T-helper 17 cell (primary cell): ENCODE results near the gene CD4. TPM values are rescaled to one million over a fixed set of nuclear protein-coding genes. Genes with fewer than 3 reads are reported as not detected.

Experiments
- ATAC-seq: fragments of 150-1000 bp; cut with Tn5 transposase; 2 replicates; pipeline ENCODE4 v1.10.0; 2021; ENCODE audit warnings: mild to moderate bottlenecking, moderate library complexity
- DNase-seq, 3 donors: peaks; one replicate each; pipeline versions ENCODE4 v3.0.0 to v3.0.0-alpha.2; 2020 to 2021
- H3K9me3 ChIP-seq: one replicate; pipeline ENCODE4 v1.7.0; 2013; ENCODE audit warnings: low read length, mild to moderate bottlenecking; ENCODE audit not compliant: control insufficient read depth, poor library complexity, severe bottlenecking
- H3K27ac Mint-ChIP-seq: one replicate; pipeline ENCODE4 v1.8.0; 2022; ENCODE audit warnings: mild to moderate bottlenecking, moderate library complexity, mixed read lengths
- H3K27me3 Mint-ChIP-seq: one replicate; pipeline ENCODE4 v1.8.0; 2022; ENCODE audit warnings: mixed read lengths
- H3K36me3 Mint-ChIP-seq: one replicate; pipeline ENCODE4 v1.8.0; 2022; ENCODE audit warnings: low read depth, mixed read lengths
- H3K4me1 Mint-ChIP-seq: one replicate; pipeline ENCODE4 v1.8.0; 2022; ENCODE audit warnings: mild to moderate bottlenecking, mixed read lengths
- H3K4me3 Mint-ChIP-seq: one replicate; pipeline ENCODE4 v1.8.0; 2022; ENCODE audit warnings: mild to moderate bottlenecking, moderate library complexity, mixed read lengths
- total RNA-seq, 4 donors: library from RNA in 2 of 4; stranded (reverse) in 2 of 4; gene quantifications; one replicate each; pipeline ENCODE4 v1.2.3 and lab custom pipeline; 2022 to 2026

Gene CD4
- total RNA-seq, 2 donors from 2014 or later: 187 to 205 TPM

DNA sequence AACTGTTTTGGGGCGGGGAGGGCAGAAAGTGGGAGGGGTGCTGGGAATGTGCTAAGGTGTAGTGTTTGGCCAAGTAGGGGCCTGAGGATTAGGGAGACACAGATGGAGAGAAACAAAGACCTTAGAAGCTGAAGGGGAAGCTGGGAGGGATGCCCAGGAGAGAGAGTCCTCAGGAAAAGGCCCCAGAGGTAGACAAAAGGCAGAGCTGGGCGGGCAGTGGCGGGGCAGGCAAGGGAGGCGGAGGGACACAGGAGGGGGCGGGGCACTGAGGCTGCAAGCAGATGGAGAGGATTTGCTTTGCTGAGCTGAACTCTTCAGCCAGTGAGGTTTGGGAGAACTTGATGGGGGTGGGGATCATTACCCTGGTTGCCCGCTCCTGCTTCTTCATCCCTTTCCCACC is 20.3 kb upstream of the CD4 start:
- Mint-ChIP-seq H3K36me3 (peaks cover 12% of the 10 kb centered on the region), H3K4me3 (no peak overlapping the region), H3K4me1 (peaks cover 45% of the 10 kb centered on the region), H3K27me3 (peaks cover 54% of the 10 kb centered on the region), H3K27ac (no peak overlapping the region)
- no peak for DNase-seq
- no peaks in the 10 kb centered on the region for H3K9me3 ChIP-seq
- ATAC-seq: no peak

DNA sequence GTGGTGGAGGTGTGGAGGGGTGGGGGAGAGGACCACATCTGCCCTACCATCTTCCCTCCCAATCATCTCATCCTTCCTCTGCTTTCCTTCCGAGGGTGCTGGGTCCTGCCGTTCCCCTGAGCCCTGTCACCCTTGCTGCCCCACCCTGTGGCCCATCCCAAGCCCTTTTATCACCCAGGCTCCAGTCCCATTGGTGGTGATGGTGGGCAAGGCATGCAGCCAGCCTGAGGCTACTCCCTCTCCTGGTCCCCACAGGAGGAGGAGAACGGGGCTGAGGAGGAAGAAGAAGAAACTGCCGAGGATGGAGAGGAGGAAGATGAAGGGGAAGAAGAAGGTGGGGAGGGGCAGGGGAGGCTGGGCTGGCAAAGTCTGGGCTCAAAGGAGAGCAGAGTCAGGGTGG is 19.7 kb upstream of the CD4 start:
- H3K27ac Mint-ChIP-seq: no peak overlapping the region
- peak overlapping the region; percentile 70 for H3K4me3 Mint-ChIP-seq
- peaks cover 13% of the 10 kb centered on the region for H3K36me3 Mint-ChIP-seq
- ATAC-seq (no peak), DNase-seq (no peak)
- peaks cover 40% of the 10 kb centered on the region for H3K4me1 Mint-ChIP-seq
- H3K27me3 Mint-ChIP-seq: peaks cover 54% of the 10 kb centered on the region
- H3K9me3 ChIP-seq: no peaks in the 10 kb centered on the region

DNA sequence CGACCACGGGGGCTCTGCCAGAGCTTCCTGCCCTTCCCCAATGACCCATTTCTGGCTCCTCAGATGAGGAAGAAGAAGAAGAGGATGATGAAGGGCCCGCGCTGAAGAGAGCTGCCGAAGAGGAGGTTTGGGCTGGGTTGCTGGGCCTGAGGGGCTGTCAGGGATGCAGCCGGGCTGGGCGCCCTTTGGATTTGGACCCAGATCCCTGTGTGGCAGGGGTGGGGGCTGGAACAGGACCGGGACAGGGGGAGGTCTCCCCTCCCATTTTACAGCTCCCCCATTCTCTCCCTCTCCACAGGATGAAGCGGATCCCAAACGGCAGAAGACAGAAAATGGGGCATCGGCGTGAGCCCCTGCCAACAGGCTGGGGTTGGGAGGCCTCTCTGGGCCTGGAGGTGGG is 19.2 kb upstream of the CD4 start:
- no peak for ATAC-seq
- no peak for DNase-seq
- peaks cover 42% of the 10 kb centered on the region for H3K4me1 Mint-ChIP-seq
- no peak overlapping the region for H3K4me3 Mint-ChIP-seq
- no peaks in the 10 kb centered on the region for H3K9me3 ChIP-seq
- H3K27me3 Mint-ChIP-seq: peaks cover 54% of the 10 kb centered on the region
- peaks cover 15% of the 10 kb centered on the region for H3K36me3 Mint-ChIP-seq
- H3K27ac Mint-ChIP-seq: no peak overlapping the region

DNA sequence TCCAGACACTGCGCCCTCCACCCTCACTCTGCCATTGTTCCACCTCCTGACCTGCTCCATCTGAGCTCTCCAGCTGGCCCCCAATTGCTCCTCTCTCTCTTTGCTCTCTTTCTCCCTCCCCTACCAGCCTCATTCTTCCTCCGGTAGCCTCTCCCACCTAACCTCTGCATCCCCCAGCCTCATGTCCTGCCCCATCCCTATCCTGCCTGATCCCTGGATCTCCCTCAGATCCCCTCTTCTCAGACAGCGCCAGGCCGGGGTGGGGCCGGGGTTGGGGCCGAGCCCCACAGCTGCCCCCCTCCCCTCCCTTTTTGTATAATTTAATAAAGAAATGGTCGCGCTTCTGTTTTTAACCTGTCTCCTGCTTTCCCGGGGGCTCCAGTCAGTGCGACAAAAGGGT is 18.7 kb upstream of the CD4 start:
- H3K4me3 Mint-ChIP-seq: no peak overlapping the region
- peak overlapping the region; percentile 57 for H3K27ac Mint-ChIP-seq
- no peak for DNase-seq
- peaks cover 13% of the 10 kb centered on the region for H3K36me3 Mint-ChIP-seq
- H3K4me1 Mint-ChIP-seq: peaks cover 39% of the 10 kb centered on the region
- peaks cover 54% of the 10 kb centered on the region for H3K27me3 Mint-ChIP-seq
- no peak for ATAC-seq
- H3K9me3 ChIP-seq: no peaks in the 10 kb centered on the region

DNA sequence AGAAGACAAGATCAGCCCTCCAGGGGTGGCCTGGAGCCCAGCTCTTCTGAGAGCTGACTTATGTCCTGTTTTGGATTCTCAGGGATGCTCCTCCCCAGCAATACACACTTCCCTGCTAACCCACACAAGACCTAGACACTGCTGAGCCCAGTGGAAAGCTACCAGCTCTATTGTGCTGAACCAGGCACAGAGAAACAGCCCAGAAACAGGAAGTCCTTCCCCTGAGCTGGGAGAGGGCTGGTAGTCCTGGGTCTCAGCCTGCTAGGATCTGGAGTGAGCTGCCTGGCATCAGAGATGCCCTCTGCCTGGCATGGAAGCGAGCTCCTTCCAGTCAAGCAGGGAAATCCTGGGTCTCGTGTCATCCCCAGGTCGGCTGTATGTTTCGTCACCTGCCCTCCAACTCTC is 18.2 kb upstream of the CD4 start:
- peak overlapping the region; percentile 57 for H3K27ac Mint-ChIP-seq
- H3K4me1 Mint-ChIP-seq: peaks cover 39% of the 10 kb centered on the region
- ATAC-seq (no peak), DNase-seq (no peak)
- peaks cover 14% of the 10 kb centered on the region for H3K36me3 Mint-ChIP-seq
- no peaks in the 10 kb centered on the region for H3K9me3 ChIP-seq
- no peak overlapping the region for H3K4me3 Mint-ChIP-seq
- peaks cover 55% of the 10 kb centered on the region for H3K27me3 Mint-ChIP-seq

DNA sequence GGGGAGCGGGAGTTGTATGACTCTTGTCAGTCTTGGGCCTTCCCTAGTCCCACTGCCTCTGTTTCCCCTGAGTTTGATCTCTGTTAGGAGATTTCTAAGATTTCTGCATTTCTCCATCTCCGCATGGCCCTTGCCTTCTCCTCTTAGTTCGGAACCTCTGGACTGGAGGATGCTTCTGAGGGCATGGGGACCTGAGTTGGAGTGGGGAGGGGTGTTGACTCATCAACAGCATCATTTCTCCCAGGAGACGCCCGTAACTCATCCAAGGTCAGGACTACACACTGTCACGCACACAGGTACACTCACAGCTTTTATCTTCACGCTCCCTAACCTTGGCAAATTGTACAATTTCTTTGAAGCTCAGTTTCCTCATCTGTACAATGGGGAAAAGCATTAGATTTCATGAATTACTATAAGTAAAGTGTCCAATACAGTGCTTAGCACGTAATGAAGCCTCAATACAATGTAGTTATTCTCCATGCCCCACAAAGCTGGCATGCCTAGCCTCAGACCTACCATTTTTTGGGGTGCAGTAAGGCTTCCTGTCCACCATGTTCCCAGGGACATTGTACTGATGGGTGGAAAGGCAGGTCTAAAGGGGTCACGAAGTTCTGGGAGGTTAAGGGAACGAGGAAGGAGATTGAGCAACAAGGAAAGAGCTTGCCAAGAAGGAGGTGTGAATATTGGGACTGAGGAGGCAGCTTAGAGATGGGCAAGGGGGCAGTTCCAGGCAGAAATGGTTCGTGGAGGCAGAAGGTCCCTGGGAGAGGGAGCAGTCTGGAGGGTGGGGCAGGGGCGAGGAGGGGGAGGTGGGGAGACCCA is 17.6 kb upstream of the CD4 start:
- Mint-ChIP-seq H3K36me3 (peaks cover 15% of the 10 kb centered on the region), H3K4me1 (peaks cover 39% of the 10 kb centered on the region), H3K27me3 (peaks cover 59% of the 10 kb centered on the region), H3K27ac (peak overlapping the region; percentile 57), H3K4me3 (peak overlapping the region; percentile 92)
- ATAC-seq (no peak), DNase-seq (no peak)
- H3K9me3 ChIP-seq: no peaks in the 10 kb centered on the region

DNA sequence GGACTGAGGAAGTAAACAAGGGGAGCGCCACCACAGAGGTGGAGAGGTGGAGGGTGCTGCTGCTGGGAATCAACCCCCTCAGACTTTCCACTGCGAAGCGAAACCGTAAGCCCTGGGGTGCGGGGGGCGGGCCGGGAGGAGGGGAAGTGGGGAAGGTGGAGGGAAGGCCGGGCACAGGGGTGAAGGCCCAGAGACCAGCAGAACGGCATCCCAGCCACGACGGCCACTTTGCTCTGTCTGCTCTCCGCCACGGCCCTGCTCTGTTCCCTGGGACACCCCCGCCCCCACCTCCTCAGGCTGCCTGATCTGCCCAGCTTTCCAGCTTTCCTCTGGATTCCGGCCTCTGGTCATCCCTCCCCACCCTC is 17.0 kb upstream of the CD4 start, which contains the start of gene LAG3:
Gene LAG3, plus strand, starts transcription at position 190 of the 365 bp plus-strand sequence. CDS start 333 bp downstream, outside the sequence.
- DNase-seq (no peak), ATAC-seq (no peak)
- H3K36me3 Mint-ChIP-seq: peaks cover 12% of the 10 kb centered on the region
- peak within 1 kb of the TSS; percentile 57 for H3K27ac Mint-ChIP-seq
- H3K4me1 Mint-ChIP-seq: peaks cover 34% of the 10 kb centered on the region
- H3K9me3 ChIP-seq: no peaks in the 10 kb centered on the region
- H3K27me3 Mint-ChIP-seq: peaks cover 55% of the 10 kb centered on the region
- H3K4me3 Mint-ChIP-seq: peak within 1 kb of the TSS; percentile 92

DNA sequence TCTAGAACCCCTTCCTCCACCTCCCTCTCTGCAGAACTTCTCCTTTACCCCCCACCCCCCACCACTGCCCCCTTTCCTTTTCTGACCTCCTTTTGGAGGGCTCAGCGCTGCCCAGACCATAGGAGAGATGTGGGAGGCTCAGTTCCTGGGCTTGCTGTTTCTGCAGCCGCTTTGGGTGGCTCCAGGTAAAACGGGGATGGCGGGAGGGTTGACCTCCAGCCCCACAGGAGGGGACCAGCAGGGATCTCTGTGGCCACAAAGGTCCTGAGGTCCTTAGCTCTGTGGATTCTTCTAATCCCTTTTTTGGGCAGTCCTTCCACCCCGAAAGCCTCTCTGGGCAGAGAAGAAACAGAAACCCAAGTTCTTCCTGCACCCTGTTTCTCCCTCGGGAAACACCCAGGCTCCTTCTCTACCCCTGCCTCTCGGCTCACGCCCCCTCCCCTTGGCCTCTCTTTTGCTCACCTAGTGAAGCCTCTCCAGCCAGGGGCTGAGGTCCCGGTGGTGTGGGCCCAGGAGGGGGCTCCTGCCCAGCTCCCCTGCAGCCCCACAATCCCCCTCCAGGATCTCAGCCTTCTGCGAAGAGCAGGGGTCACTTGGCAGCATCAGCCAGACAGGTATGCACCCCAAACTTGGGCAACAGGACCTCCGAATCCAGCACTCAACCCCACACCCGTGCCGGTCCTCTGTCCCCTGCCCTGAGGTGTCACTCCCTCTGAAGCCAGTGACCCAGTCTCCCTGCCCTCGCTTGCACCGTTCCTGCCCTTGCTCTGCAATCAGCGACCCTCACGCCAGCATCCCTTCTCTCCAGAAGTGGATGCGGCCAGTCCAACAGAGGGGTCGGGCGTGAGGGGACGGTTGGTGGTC is 16.4 kb upstream of the CD4 start:
- no peak for DNase-seq
- peaks cover 29% of the 10 kb centered on the region for H3K4me1 Mint-ChIP-seq
- ATAC-seq: no peak
- H3K27me3 Mint-ChIP-seq: peaks cover 48% of the 10 kb centered on the region
- peaks cover 9% of the 10 kb centered on the region for H3K36me3 Mint-ChIP-seq
- H3K27ac Mint-ChIP-seq: no peak overlapping the region
- H3K4me3 Mint-ChIP-seq: peak overlapping the region; percentile 92
- no peaks in the 10 kb centered on the region for H3K9me3 ChIP-seq

DNA sequence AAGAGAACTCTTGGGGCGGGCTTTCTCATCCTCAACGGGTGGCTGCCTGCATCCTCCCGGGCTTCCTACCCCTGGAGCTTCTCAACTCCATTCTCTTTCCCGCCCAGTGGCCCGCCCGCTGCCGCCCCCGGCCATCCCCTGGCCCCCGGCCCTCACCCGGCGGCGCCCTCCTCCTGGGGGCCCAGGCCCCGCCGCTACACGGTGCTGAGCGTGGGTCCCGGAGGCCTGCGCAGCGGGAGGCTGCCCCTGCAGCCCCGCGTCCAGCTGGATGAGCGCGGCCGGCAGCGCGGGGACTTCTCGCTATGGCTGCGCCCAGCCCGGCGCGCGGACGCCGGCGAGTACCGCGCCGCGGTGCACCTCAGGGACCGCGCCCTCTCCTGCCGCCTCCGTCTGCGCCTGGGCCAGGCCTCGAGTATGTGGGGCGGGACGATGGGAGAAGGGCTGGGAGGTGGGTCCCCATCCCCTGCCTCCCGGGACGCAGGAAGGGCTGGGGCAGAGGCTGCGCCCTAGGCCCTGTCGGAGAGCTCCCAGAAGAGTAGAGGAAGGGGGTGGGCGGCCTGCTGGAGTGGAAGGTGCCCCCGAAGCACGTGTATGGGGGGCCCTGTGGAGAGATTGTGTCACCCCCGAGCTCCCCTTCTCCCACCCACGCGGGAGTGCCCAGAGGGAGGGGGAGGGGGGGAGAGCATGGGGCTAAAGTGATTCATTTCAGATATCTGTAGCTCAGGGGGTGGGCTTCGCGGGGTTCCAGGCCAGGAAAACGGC is 15.6 kb upstream of the CD4 start:
- H3K9me3 ChIP-seq: no peaks in the 10 kb centered on the region
- peaks cover 13% of the 10 kb centered on the region for H3K36me3 Mint-ChIP-seq
- ATAC-seq (peak; percentile 45), DNase-seq (no peak)
- peak overlapping the region; percentile 92 for H3K4me3 Mint-ChIP-seq
- H3K27ac Mint-ChIP-seq: peak overlapping the region; percentile 84
- peaks cover 34% of the 10 kb centered on the region for H3K4me1 Mint-ChIP-seq
- H3K27me3 Mint-ChIP-seq: peaks cover 44% of the 10 kb centered on the region

DNA sequence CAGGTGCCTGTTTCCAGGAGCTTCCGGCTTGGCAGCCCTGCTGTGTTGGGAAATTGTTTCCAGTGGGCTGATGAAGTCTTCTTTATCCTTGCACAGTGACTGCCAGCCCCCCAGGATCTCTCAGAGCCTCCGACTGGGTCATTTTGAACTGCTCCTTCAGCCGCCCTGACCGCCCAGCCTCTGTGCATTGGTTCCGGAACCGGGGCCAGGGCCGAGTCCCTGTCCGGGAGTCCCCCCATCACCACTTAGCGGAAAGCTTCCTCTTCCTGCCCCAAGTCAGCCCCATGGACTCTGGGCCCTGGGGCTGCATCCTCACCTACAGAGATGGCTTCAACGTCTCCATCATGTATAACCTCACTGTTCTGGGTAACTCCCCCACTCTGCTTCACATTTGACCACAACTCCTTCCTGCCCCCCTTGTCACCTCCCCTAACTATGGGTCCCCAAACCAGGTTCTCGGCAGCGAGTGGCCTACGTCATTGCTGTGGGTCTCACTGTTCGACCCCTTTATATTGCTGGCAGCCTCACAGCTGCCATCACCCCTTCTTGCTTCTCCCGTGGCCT is 14.7 kb upstream of the CD4 start:
- Mint-ChIP-seq H3K4me3 (peak overlapping the region; percentile 88), H3K4me1 (peaks cover 39% of the 10 kb centered on the region), H3K27ac (peak overlapping the region; percentile 84), H3K36me3 (peaks cover 13% of the 10 kb centered on the region), H3K27me3 (peaks cover 45% of the 10 kb centered on the region)
- DNase-seq (no peak), ATAC-seq (peak; percentile 48)
- H3K9me3 ChIP-seq: no peaks in the 10 kb centered on the region

DNA sequence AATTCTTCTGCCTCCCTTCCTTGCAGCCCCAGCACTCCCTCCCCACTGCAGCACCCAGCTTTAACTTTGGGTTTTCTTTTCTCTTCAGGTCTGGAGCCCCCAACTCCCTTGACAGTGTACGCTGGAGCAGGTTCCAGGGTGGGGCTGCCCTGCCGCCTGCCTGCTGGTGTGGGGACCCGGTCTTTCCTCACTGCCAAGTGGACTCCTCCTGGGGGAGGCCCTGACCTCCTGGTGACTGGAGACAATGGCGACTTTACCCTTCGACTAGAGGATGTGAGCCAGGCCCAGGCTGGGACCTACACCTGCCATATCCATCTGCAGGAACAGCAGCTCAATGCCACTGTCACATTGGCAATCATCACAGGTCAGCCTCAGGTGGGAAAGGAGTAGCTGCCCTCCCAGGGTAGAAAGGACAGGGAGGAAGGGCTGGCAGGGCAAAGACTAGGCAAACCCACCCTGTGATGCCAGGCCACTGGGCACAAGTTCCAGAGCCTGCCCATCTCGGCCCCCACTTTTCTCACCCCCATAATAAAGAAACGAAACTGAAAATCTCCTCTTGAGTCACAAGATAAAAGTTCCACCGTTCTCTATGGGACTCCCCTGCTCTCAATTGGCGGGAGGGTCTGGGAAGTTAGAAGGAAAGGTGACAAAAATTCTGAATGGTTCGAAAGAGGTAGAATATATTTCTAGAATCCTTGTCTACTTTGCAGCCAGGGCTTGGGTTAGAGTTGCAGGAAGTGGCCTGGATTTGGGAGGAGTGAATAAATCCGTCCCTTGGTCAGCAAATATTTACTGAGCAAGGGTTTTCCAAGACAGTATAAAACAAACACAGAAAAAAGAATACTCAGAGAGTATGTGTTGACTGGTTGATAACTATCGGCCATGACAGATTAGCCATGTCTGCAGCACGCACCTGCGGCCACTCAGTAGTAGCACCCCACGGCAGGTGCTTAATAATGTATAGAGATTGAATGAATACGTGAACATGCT is 13.8 kb upstream of the CD4 start:
- H3K9me3 ChIP-seq: no peaks in the 10 kb centered on the region
- Mint-ChIP-seq H3K27ac (peak overlapping the region; percentile 84), H3K36me3 (peaks cover 13% of the 10 kb centered on the region), H3K4me3 (peak overlapping the region; percentile 88), H3K4me1 (peaks cover 38% of the 10 kb centered on the region), H3K27me3 (peaks cover 45% of the 10 kb centered on the region)
- DNase-seq (no peak), ATAC-seq (no peak)

DNA sequence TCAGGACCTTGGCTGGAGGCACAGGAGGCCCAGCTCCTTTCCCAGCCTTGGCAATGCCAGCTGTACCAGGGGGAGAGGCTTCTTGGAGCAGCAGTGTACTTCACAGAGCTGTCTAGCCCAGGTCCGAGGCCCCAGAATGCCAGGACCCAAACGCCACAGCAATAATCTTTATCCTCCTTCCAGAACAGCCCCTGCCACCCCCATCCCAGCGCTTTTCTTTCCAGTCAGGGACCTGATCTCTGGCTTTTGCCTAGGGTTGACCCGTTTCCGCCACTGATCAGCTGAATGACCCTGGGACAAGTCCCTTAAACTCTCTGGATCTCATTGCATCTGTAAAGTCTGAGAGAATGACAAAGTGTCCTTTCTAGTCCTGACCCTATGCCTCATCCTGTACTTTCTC is 11.9 kb upstream of the CD4 start:
- ATAC-seq: no peak
- DNase-seq: no peak
- H3K4me3 Mint-ChIP-seq: no peak overlapping the region
- H3K36me3 Mint-ChIP-seq: peaks cover 11% of the 10 kb centered on the region
- no peaks in the 10 kb centered on the region for H3K9me3 ChIP-seq
- H3K27me3 Mint-ChIP-seq: peaks cover 32% of the 10 kb centered on the region
- peaks cover 27% of the 10 kb centered on the region for H3K4me1 Mint-ChIP-seq
- H3K27ac Mint-ChIP-seq: no peak overlapping the region
